Measurements from ENCODE around the gene MSRB3.
"Not testable (repeated sequence)": the region's sequence is repeated elsewhere in the genome, so short reads cannot be mapped to it uniquely, and the experiment has no call there.

Gene MSRB3

DNA sequence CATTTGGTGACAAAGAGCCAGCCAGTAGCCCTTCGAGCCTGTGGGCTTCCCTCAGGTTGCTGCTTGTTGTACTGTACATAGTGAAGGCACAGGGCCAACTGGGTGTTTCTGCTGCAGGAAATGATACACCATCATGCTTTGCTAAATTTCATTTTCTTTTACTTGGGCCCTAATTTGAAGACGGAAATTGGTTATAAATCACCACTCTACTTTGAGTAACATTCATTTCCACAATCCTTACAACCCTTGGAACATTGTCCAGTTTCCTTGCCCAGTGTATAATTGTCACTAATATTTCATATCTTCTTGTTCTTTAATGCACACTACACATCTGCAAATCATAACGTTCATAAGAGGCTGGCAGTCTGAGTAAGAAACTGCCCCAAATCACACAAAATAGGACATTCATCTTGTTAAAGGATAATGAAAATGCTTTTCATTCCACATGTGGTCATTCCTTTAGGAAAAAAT is 30.2 kb downstream of the MSRB3 start:
- DNase-seq (ENCODE audit: low read depth): peak; percentile 85
- TF ChIP-seq, protein P1, sequence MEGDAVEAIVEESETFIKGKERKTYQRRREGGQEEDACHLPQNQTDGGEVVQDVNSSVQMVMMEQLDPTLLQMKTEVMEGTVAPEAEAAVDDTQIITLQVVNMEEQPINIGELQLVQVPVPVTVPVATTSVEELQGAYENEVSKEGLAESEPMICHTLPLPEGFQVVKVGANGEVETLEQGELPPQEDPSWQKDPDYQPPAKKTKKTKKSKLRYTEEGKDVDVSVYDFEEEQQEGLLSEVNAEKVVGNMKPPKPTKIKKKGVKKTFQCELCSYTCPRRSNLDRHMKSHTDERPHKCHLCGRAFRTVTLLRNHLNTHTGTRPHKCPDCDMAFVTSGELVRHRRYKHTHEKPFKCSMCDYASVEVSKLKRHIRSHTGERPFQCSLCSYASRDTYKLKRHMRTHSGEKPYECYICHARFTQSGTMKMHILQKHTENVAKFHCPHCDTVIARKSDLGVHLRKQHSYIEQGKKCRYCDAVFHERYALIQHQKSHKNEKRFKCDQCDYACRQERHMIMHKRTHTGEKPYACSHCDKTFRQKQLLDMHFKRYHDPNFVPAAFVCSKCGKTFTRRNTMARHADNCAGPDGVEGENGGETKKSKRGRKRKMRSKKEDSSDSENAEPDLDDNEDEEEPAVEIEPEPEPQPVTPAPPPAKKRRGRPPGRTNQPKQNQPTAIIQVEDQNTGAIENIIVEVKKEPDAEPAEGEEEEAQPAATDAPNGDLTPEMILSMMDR (conservative IDR thresholded peaks at IDR 0.05; ENCODE audit: low read length): no peak

DNA sequence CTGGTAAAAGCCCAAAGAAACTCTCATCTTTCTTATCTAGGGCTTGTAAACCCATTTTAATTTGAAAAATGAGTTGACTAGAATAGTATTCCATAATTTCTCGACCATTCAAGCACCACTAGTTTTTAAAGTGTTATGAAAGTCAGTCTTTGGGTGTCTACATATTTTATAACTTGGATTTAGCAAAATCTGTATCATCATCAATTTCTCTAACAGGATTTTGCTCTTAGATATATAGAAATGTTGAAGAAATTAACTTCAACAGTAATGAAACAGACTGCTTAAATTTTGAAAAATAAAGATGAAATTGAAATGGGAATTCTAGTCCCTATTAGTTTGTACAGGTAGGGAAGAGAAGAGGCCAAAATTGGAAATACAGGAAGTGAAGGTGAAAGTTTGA is 32.8 kb downstream of the MSRB3 start:
- DNase-seq (ENCODE audit: low read depth): no peak
- H3K4me3 ChIP-seq (ENCODE audit: low read length): no peak overlapping the region
- TF ChIP-seq, protein P1 (conservative IDR thresholded peaks at IDR 0.05; ENCODE audit: low read length): no peak

More for the DNA sequence above, 30.2 kb downstream of the MSRB3 start:
- no peak overlapping the region for H3K4me3 ChIP-seq (ENCODE audit: low read length)

DNA sequence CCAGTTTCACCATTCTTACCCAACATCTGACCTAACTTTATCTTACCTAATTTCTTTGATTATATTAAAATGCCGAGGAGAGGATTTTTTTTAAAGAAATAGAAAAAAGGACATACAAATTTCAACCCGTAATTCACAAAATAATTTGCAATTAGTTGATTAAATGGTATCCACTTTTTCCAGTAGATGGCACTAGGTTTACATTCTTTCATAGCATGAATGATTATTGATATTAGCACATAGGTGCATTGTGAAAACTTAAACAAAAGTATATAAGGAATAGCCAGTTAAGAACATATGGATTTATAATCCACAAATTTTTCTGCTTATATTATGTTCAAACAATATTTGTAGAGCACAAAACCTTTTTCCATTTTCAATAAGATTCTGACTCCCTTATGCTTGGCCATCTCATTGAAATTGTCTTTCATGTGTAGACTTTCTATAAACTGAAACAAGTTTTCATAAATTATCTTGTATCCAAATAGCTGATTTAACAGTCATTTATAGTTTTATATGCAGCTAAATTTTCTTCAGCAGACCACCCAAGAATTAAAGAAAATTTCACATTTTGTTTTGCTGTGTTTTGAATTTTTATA is 35.3 kb downstream of the MSRB3 start:
- DNase-seq (ENCODE audit: low read depth): peak; percentile 26
- no peak overlapping the region for H3K4me3 ChIP-seq (ENCODE audit: low read length)
- TF ChIP-seq, protein P1 (conservative IDR thresholded peaks at IDR 0.05; ENCODE audit: low read length): peak; percentile 58

DNA sequence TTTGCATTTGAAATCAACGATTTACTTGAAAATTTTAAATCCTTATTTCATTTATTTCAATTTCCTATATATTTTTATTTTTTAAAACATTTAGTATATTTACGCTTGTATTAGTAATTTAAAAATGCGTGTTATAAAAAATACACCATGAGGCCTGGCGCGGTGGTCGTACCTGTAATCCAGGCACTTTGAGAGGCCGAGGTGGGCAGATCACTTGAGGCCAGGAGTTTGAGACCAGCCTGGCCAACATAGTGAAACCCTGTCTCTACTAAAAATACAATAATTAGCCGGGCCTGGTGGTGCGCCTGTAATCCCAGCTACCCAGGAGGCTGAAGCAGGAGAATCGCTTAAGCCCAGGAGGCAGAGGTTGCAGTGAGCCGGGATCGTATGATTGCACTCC is 36.8 kb downstream of the MSRB3 start:
- not testable (repeated sequence) for H3K4me3 ChIP-seq (ENCODE audit: low read length)

DNA sequence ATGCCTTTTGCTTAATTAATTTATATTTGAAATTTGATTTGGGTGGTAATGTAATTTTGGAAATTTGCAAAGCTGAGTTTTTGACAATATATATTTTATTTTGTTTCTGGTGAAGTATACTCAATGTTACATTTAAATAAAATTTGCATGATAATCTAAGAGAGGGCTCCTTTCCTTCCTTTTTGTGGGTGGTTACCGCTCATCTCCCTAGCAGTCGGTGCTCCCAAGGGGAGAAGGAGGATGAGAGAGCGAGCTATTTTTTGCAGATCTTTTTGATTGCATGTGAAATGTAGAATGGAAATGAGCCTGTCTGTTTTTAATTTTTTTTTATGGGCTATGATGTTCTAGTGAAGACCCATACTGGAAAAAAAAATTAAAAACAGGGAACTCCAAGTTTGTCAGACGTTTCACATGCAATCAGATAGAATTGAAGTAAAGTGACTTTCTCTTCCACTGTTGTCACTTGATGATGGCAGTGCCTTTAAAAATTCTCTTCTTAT is 39.8 kb downstream of the MSRB3 start:
- no peak overlapping the region for H3K4me3 ChIP-seq (ENCODE audit: low read length)
- TF ChIP-seq, protein P1 (conservative IDR thresholded peaks at IDR 0.05; ENCODE audit: low read length): no peak
- DNase-seq (ENCODE audit: low read depth): no peak

More for the DNA sequence above, 36.8 kb downstream of the MSRB3 start:
- not testable (repeated sequence) for DNase-seq (ENCODE audit: low read depth)

DNA sequence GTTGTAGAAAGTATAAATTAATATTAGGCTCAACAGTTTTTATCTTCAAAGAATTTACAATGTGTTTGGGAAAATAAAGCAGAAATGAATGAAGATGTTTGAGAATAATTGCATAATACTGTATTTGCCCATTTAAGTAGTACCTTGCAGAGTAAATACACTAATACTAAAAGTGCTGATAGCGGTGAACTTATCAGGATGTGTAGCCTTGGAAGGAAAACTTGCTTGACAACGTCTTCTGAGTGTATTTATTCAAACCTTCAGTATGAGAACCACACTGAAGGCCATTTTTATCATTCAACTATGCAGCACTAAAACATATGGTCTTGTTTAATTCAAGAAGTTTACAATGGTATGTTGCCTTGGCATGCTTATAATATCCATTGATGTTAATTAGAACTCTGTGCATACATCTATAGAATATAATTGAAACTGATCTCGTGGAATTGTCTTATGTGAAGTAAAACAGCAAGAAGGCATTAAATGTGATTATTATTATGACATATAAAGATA is 41.3 kb downstream of the MSRB3 start:
- H3K4me3 ChIP-seq (ENCODE audit: low read length): no peak overlapping the region
- TF ChIP-seq, protein P1 (conservative IDR thresholded peaks at IDR 0.05; ENCODE audit: low read length): no peak
- DNase-seq (ENCODE audit: low read depth): no peak

DNA sequence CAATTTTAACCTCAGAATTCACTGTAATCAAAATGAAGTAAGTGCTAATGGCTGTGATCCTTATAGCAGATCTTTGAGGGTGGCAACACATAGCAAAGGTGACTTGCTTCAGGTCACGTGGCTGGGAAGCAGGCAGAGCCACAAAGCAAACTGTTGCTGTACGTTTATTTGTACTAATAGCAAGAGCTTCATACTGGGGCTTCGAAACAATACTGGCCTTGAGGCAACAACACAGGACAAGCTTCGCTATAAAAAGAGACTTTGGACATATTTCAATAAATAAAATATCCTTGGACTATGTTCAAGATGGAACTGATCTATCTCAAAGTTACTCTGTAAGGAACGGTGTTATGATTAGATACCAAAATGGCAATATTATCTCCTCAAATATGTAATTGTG is 44.6 kb downstream of the MSRB3 start:
- TF ChIP-seq, protein P1 (conservative IDR thresholded peaks at IDR 0.05; ENCODE audit: low read length): no peak
- DNase-seq (ENCODE audit: low read depth): no peak
- H3K4me3 ChIP-seq (ENCODE audit: low read length): no peak overlapping the region

Data from AG10803 (cell line).